Mammary epithelial cell (primary cell): ENCODE results near the gene SCNN1G.

Source experiments
- EZH2 ChIP-seq: IDR thresholded peaks from 2 replicates; pipeline ENCODE4 v1.6.1; 2012; ENCODE audit warnings: low read length, inconsistent platforms, borderline replicate concordance
- TF ChIP-seq, protein P1 (sequence below), 2 donors: IDR thresholded peaks in 1 of 2; conservative IDR thresholded peaks in 1 of 2; 2 replicates each; pipeline ENCODE4 v1.5.1; 2011 to 2012; ENCODE audit warnings: inconsistent platforms in 2 of 2, low read length in 2 of 2, mild to moderate bottlenecking in 2 of 2, control low read depth in 1 of 2, low read depth in 1 of 2; ENCODE audit not compliant: insufficient read depth in 1 of 2; ENCODE audit errors: extremely low read depth in 1 of 2

DNA sequence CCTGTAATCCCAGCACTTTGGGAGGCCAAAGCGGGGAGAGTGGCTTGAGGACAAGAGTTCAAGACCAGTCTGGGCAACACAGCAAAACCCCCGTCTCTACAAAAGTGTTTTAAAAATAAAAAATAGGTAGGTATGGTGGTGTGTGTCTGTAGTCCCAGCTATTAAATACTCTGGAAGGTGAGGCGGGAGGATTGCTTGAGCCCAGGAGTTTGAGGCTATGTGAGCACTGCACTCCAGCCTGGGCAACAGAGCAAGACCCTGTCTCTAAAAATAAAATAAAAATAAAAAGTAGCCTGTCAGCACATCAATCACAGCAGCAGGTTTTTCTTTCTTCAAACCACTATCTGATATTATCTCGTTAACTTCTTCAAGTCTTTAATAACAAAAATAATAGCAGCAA, 34.9 kb upstream of the SCNN1G start:
- TF ChIP-seq, protein P1, sequence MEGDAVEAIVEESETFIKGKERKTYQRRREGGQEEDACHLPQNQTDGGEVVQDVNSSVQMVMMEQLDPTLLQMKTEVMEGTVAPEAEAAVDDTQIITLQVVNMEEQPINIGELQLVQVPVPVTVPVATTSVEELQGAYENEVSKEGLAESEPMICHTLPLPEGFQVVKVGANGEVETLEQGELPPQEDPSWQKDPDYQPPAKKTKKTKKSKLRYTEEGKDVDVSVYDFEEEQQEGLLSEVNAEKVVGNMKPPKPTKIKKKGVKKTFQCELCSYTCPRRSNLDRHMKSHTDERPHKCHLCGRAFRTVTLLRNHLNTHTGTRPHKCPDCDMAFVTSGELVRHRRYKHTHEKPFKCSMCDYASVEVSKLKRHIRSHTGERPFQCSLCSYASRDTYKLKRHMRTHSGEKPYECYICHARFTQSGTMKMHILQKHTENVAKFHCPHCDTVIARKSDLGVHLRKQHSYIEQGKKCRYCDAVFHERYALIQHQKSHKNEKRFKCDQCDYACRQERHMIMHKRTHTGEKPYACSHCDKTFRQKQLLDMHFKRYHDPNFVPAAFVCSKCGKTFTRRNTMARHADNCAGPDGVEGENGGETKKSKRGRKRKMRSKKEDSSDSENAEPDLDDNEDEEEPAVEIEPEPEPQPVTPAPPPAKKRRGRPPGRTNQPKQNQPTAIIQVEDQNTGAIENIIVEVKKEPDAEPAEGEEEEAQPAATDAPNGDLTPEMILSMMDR (conservative IDR thresholded peaks at IDR 0.05 in 1 of 2, IDR thresholded peaks at IDR 0.05 in 1 of 2; ENCODE audit: extremely low read depth in 1 of 2, insufficient read depth in 1 of 2, low read depth in 1 of 2, low read length in 2 of 2): no peak
- TF ChIP-seq EZH2: no peak
